Suprapubic skin (tissue), 4 donors: ENCODE measurements around the gene TYSND1. TPM values are rescaled to one million over a fixed set of nuclear protein-coding genes. Genes with fewer than 3 reads are reported as not detected.

Experiments
- DNase-seq, 2 donors: peaks; one replicate each; pipeline ENCODE4 v3.0.0-alpha.2; 2019; ENCODE audit warnings: low spot score in 2 of 2
- H3K27ac ChIP-seq: fragments of 200-600 bp; sonication (generic); one replicate; pipeline ENCODE4 v1.5.1; 2019
- H3K27me3 ChIP-seq: fragments of 200-600 bp; sonication (generic); one replicate; pipeline ENCODE4 v1.5.1; 2019
- H3K36me3 ChIP-seq: fragments of 200-600 bp; sonication (generic); one replicate; pipeline ENCODE4 v1.5.1; 2019
- H3K4me1 ChIP-seq: fragments of 200-600 bp; sonication (generic); one replicate; pipeline ENCODE4 v1.5.1; 2019
- H3K4me3 ChIP-seq: fragments of 200-600 bp; sonication (generic); one replicate; pipeline ENCODE4 v1.5.1; 2019; ENCODE audit warnings: mild to moderate bottlenecking
- H3K9me3 ChIP-seq: fragments of 200-600 bp; sonication (generic); one replicate; pipeline ENCODE4 v1.5.1; 2019
- EP300 ChIP-seq: sonication (generic); formaldehyde crosslinking; IDR thresholded peaks from one replicate; pipeline ENCODE4 v1.6.1; 2017; ENCODE audit warnings: antibody characterized with exemption
- POLR2A ChIP-seq, 2 donors: fragments of 450-650 bp; IDR thresholded peaks; one replicate each; pipeline ENCODE4 v1.6.1; 2017; ENCODE audit warnings: antibody characterized with exemption in 2 of 2, mild to moderate bottlenecking in 2 of 2, moderate library complexity in 2 of 2
- POLR2AphosphoS5 ChIP-seq, 3 donors: sonication (generic); formaldehyde crosslinking; IDR thresholded peaks; one replicate each; pipeline ENCODE4 v1.6.1; 2017; ENCODE audit warnings: antibody characterized with exemption in 3 of 3
- WGBS: methylation state at CpG from one replicate; pipeline ENCODE4 v1.1.5; 2018; 5-methylcytosine and 5-hydroxymethylcytosine counted together
- total RNA-seq, 4 donors: library from RNA; depleted of rRNA; stranded (reverse); fragments of >200 nt; gene quantifications; one replicate each; pipeline ENCODE4 v1.1.0, GENCODE V29; 2016
- TF ChIP-seq, protein P1 (sequence below), 2 donors: fragments of 200-600 bp in 1 of 2; fragments of 450-650 bp in 1 of 2; sonication (generic) in 1 of 2; IDR thresholded peaks; one replicate each; pipeline ENCODE4 v1.5.1; 2016 to 2019; ENCODE audit warnings: antibody characterized with exemption in 2 of 2, mild to moderate bottlenecking in 1 of 2, moderate library complexity in 1 of 2

The TYSND1 gene
- total RNA-seq, 4 donors from 2014 or later = 32.7 to 42.5 (median 35.2) TPM

- H3K4me1 ChIP-seq = no peaks in the 10 kb centered on the region
- no peaks in the 10 kb centered on the region for H3K27me3 ChIP-seq
- DNase-seq = no peak
- H3K36me3 ChIP-seq = peaks cover 18% of the 10 kb centered on the region
- H3K9me3 ChIP-seq = no peaks in the 10 kb centered on the region
- no peak overlapping the region for H3K27ac ChIP-seq
- no peak overlapping the region for H3K4me3 ChIP-seq
- no peak for TF ChIP-seq POLR2AphosphoS5 (IDR thresholded peaks at IDR 0.05)
Measured at GRCh38 chr10:70097459-70097858, 49.0 kb downstream of the TYSND1 start.

GRCh38 chr10:70096705-70097420, 49.6 kb downstream of the TYSND1 start:
- Histone ChIP-seq H3K36me3 (peaks cover 18% of the 10 kb centered on the region), H3K27me3 (no peaks in the 10 kb centered on the region), H3K4me3 (no peak overlapping the region), H3K9me3 (no peaks in the 10 kb centered on the region), H3K4me1 (no peaks in the 10 kb centered on the region), H3K27ac (no peak overlapping the region)
- 97% methylated on average over 5 of the region's 5 CpGs for WGBS
- no peak for TF ChIP-seq POLR2AphosphoS5 (IDR thresholded peaks at IDR 0.05)
- no peak for TF ChIP-seq POLR2A (IDR thresholded peaks at IDR 0.05)
- TF ChIP-seq, protein P1, sequence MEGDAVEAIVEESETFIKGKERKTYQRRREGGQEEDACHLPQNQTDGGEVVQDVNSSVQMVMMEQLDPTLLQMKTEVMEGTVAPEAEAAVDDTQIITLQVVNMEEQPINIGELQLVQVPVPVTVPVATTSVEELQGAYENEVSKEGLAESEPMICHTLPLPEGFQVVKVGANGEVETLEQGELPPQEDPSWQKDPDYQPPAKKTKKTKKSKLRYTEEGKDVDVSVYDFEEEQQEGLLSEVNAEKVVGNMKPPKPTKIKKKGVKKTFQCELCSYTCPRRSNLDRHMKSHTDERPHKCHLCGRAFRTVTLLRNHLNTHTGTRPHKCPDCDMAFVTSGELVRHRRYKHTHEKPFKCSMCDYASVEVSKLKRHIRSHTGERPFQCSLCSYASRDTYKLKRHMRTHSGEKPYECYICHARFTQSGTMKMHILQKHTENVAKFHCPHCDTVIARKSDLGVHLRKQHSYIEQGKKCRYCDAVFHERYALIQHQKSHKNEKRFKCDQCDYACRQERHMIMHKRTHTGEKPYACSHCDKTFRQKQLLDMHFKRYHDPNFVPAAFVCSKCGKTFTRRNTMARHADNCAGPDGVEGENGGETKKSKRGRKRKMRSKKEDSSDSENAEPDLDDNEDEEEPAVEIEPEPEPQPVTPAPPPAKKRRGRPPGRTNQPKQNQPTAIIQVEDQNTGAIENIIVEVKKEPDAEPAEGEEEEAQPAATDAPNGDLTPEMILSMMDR (IDR thresholded peaks at IDR 0.05) = no peak
- TF ChIP-seq EP300 = no peak
- no peak for DNase-seq

GRCh38 chr10:70096016-70096704, 50.3 kb downstream of the TYSND1 start:
- no peaks in the 10 kb centered on the region for H3K27me3 ChIP-seq
- TF ChIP-seq POLR2AphosphoS5 (IDR thresholded peaks at IDR 0.05) (no peak), EP300 (no peak), POLR2A (IDR thresholded peaks at IDR 0.05) (no peak)
- TF ChIP-seq, protein P1 (IDR thresholded peaks at IDR 0.05) = no peak
- H3K9me3 ChIP-seq = no peaks in the 10 kb centered on the region
- H3K4me1 ChIP-seq = no peaks in the 10 kb centered on the region
- H3K36me3 ChIP-seq = peaks cover 18% of the 10 kb centered on the region
- no peak overlapping the region for H3K27ac ChIP-seq
- H3K4me3 ChIP-seq = no peak overlapping the region
- 87% methylated on average over 6 of the region's 6 CpGs for WGBS
- DNase-seq = no peak

GRCh38 chr10:70094250-70094649, 52.2 kb downstream of the TYSND1 start:
- Histone ChIP-seq H3K4me1 (no peaks in the 10 kb centered on the region), H3K4me3 (no peak overlapping the region), H3K9me3 (no peaks in the 10 kb centered on the region), H3K27me3 (no peaks in the 10 kb centered on the region), H3K36me3 (peaks cover 15% of the 10 kb centered on the region), H3K27ac (no peak overlapping the region)
- TF ChIP-seq EP300 (no peak), POLR2A (IDR thresholded peaks at IDR 0.05) (no peak), POLR2AphosphoS5 (IDR thresholded peaks at IDR 0.05) (no peak)
- TF ChIP-seq, protein P1 (IDR thresholded peaks at IDR 0.05) = no peak
- DNase-seq = no peak
- WGBS = 94% methylated on average over 2 of the region's 2 CpGs

DNA sequence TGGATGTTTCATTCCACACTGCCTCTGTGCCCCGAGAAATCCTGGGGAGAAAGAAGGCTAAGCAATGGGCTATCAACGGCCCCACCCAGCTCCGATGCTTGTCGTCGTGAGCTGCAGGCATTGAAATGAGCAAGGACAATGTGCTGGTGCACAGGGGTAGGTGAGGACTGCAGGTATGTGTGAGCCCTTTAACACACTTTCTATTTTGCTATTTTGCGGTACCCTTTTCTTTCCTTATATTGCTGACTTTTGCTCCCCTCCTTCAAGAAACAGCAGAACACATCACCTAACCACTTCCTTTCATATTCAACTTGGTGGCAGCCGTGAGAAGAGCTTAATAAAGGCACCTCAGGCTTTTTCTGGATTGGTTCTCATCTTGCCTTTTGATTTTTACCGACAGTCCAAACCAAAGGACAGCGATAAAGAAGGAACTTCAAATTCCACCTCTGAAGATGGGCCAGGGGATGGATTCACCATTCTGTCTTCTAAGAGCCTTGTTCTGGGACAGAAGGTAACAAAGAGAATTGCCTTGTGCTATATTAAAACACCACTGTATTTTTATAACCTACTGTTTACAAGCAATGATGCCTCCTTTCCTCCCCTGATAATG, 53.1 kb downstream of the TYSND1 start:
- no peak overlapping the region for H3K4me3 ChIP-seq
- WGBS = 94% methylated on average over 9 of the region's 9 CpGs

More for the DNA sequence above, 53.1 kb downstream of the TYSND1 start:
- no peak for DNase-seq
- H3K27ac ChIP-seq = no peak overlapping the region
- no peaks in the 10 kb centered on the region for H3K27me3 ChIP-seq
- peaks cover 8% of the 10 kb centered on the region for H3K36me3 ChIP-seq
- H3K4me1 ChIP-seq = no peaks in the 10 kb centered on the region
- H3K9me3 ChIP-seq = no peaks in the 10 kb centered on the region
- TF ChIP-seq, protein P1 (IDR thresholded peaks at IDR 0.05) = no peak
- TF ChIP-seq EP300 = no peak
- no peak for TF ChIP-seq POLR2AphosphoS5 (IDR thresholded peaks at IDR 0.05)
- no peak for TF ChIP-seq POLR2A (IDR thresholded peaks at IDR 0.05)
